ENCODE results near the gene RSPH9.
"Not testable (repeated sequence)": the region's sequence is repeated elsewhere in the genome, so short reads cannot be mapped to it uniquely, and the experiment has no call there.

Gene RSPH9

GRCh38 chr6:43628393-43629103 is 16.3 kb upstream of the RSPH9 start:
- in situ Hi-C loops (cut with MboI; ENCODE audit: low sequenced_read_pairs) = no loop called here

GRCh38 chr6:43629104-43629504 is 15.7 kb upstream of the RSPH9 start, which contains the start of gene GTPBP2:
Gene GTPBP2, minus strand, starts transcription at chr6:43629264. Its CDS starts 102 bp downstream, at chr6:43629162.
- in situ Hi-C loops (cut with MboI; ENCODE audit: low sequenced_read_pairs) = no loop called here

GRCh38 chr6:43629505-43630300 is 15.1 kb upstream of the RSPH9 start:
- in situ Hi-C loops (cut with MboI; ENCODE audit: low sequenced_read_pairs) = no loop called here

GRCh38 chr6:43630980-43631619 is 13.7 kb upstream of the RSPH9 start:
- in situ Hi-C loops (cut with MboI; ENCODE audit: low sequenced_read_pairs) = no loop called here

- in situ Hi-C loops (cut with MboI; ENCODE audit: low sequenced_read_pairs) = not testable (repeated sequence)
These were observed 11.8 kb upstream of the RSPH9 start for GRCh38 chr6:43633002-43633401.

GRCh38 chr6:43634702-43635303 is 10.0 kb upstream of the RSPH9 start:
- in situ Hi-C loops (cut with MboI; ENCODE audit: low sequenced_read_pairs) = no loop called here

- in situ Hi-C loops (cut with MboI; ENCODE audit: low sequenced_read_pairs) = no loop called here
These were observed 9.2 kb upstream of the RSPH9 start, which contains the start of gene MAD2L1BP for GRCh38 chr6:43635387-43636307. Gene MAD2L1BP, plus strand, starts transcription at chr6:43635840. Its CDS starts 36 bp downstream, at chr6:43635876.

GRCh38 chr6:43636308-43636659 is 8.6 kb upstream of the RSPH9 start:
- in situ Hi-C loops (cut with MboI; ENCODE audit: low sequenced_read_pairs) = no loop called here

- in situ Hi-C loops (cut with MboI; ENCODE audit: low sequenced_read_pairs) = no loop called here
These were observed 4.6 kb upstream of the RSPH9 start for GRCh38 chr6:43639984-43640800.

- in situ Hi-C loops (cut with MboI; ENCODE audit: low sequenced_read_pairs) = no loop called here
These were observed 753 bp downstream of the RSPH9 start for GRCh38 chr6:43645613-43645964.

GRCh38 chr6:43647613-43648012 is 2.8 kb downstream of the RSPH9 start:
- in situ Hi-C loops (cut with MboI; ENCODE audit: low sequenced_read_pairs) = no loop called here

- in situ Hi-C loops (cut with MboI; ENCODE audit: low sequenced_read_pairs) = no loop called here
These were observed 3.4 kb downstream of the RSPH9 start for GRCh38 chr6:43648248-43648647.

- in situ Hi-C loops (cut with MboI; ENCODE audit: low sequenced_read_pairs) = not testable (repeated sequence)
These were observed 8.0 kb downstream of the RSPH9 start for GRCh38 chr6:43652822-43653221.

- in situ Hi-C loops (cut with MboI; ENCODE audit: low sequenced_read_pairs) = no loop called here
These were observed 12.5 kb downstream of the RSPH9 start for GRCh38 chr6:43657221-43657802.

GRCh38 chr6:43658161-43658560 is 13.3 kb downstream of the RSPH9 start:
- in situ Hi-C loops (cut with MboI; ENCODE audit: low sequenced_read_pairs) = no loop called here

- in situ Hi-C loops (cut with MboI; ENCODE audit: low sequenced_read_pairs) = not testable (repeated sequence)
These were observed 18.1 kb downstream of the RSPH9 start for GRCh38 chr6:43662948-43663347.

GRCh38 chr6:43665376-43665775 is 20.5 kb downstream of the RSPH9 start:
- in situ Hi-C loops (cut with MboI; ENCODE audit: low sequenced_read_pairs) = no loop called here

- in situ Hi-C loops (cut with MboI; ENCODE audit: low sequenced_read_pairs) = no loop called here
These were observed 21.5 kb downstream of the RSPH9 start for GRCh38 chr6:43666196-43666920.

Measured in HL-60/S4 treated with retinoic acid at 250 ng/mL for 4 days and 3 days (cell line).